ENCODE measurements around the gene ARHGAP15.
A peak's percentile ranks its signal among the peaks of the same experiment; 100 is the strongest.

Gene ARHGAP15

GRCh38 chr2:143280097-143280757, 151.0 kb downstream of the ARHGAP15 start:
- DNase-seq: no peak

GRCh38 chr2:143282684-143283083, 153.5 kb downstream of the ARHGAP15 start:
- DNase-seq: peak; percentile 26 to 28

- peak in 1 of 2 donors; percentile 26 for DNase-seq
Observed at GRCh38 chr2:143284087-143284675, 155.0 kb downstream of the ARHGAP15 start.

DNA sequence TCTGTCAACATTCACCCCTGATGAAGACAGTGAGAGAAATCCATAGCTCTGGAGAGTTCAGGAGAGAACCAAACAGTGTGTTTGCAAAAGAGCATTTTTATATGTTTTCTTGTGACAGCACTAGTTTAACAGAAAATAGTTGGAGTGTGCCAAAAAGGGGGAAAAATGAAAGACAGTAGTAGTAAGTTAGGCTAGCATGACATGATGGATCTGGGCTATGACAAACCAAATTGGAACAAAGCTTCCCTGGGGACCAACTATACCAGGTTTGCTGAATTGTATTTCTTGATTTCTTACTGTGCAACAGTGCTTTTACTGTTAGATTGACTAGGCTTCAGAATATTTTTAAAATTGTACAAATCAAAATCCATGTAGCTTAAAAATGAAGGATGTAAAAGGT, 159.8 kb downstream of the ARHGAP15 start:
- DNase-seq: no peak

- no peak for DNase-seq
Observed at GRCh38 chr2:143290221-143290620, 161.0 kb downstream of the ARHGAP15 start.

DNA sequence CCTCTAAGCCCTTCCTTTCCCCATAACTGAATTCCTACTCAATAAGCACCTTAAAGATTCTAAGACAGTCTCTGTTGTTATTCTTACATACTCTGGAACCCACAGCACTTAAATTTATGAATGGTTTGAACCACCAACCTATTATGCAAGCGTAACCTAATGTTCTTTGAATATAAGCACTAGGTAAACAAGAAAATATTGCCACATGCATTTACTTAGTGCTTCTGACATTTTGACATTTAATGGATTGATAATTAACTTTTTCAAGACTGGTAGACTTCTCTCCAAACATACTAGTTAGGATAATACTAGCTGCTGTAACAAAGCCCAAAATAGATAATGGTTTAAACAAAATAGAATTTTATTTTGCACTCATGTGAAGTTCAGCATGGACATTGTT, 164.8 kb downstream of the ARHGAP15 start:
- no peak for DNase-seq

DNA sequence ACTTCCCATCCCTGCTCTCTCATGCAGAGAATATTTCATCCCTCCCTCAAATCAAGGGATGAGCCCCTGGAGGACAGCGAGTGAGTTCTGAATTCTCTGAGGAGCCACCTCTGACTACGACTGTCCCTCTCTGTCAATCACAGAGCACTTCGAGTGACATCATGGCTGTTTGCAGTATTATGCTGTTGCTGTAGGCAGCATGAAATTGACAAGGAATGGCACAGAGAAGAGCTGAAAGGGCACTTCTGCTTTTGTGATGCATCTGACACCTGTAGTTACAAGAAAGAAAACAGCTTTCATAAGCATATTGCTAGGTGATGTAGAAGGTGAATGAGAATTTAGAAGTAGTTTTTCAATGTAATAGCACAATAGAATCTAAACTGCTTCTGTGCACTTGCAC, 166.9 kb downstream of the ARHGAP15 start:
- DNase-seq: no peak

DNA sequence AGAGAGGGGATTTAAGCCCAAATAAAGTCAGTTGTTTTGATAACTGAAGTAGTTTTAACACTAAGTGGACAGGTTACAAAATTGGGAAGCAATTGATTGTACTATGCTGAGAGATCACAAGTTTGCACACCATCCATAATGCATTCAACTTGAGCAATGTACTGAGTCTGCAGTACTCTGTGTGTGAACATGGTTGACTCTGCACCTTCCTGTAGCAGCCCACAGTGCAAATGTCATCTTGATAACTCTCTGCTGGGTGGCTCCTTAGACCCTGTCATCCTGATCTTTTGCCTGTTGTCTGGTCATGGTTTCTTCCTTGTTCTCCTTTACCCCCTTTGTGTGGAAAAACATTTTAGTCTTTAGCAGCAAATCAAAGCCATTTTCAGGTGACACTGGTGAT, 168.0 kb downstream of the ARHGAP15 start:
- no peak for DNase-seq

DNA sequence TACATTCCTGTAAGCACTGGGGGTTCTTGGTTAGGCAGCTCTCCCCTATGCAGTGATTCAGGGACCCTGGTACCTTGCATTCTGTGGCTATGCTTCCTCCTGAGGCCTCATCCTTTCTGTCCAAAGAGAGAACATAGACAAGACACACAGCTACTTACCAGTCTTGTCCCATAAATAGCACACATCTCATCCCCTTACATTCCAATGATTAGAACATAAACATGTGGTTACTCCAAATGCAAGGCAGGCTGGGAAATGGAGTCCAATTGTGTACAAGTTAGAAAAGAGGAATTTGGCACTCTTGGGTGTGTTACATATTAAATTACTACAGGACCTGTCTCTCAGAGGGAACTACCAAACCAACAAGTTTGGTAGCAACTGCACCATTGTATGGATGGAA, 171.3 kb downstream of the ARHGAP15 start:
- no peak for DNase-seq

DNA sequence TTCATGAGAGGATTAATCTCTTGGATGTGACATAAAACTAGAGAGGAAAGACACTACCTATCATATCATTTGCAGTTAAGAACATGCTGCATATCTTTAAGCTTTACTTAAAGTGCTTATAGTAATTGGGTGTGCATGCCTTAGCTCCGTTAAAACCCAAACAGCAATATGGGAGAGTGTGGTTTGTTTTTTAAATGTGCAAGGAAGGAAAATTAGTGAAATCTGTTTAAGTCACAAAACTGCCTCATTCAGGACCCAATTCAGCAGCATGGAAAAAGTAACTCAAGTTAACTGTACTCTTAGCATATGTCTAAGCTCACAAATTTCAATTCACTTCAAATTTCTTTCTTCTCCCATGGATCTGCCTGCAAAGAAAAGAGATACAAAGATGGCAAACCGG, 182.2 kb downstream of the ARHGAP15 start:
- no peak for DNase-seq

DNA sequence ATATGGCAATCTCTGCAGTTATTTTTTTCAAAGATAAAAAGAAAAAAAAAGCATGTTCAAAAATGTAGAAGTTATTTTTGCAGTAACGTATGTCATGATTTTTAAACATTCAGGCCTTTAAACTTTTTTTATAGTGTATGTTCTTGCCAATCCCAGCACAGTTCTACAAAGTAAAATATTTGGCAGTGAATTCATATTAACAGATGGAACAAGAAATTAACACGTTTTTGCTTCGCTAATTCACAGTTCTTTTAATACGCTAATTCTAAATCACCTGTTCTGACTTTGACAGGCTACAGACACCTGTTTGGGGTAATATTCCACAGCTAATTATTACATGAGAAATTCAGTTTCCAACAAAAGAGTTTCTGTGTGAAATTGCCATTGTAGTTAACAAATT, 183.2 kb downstream of the ARHGAP15 start:
- DNase-seq: no peak

DNA sequence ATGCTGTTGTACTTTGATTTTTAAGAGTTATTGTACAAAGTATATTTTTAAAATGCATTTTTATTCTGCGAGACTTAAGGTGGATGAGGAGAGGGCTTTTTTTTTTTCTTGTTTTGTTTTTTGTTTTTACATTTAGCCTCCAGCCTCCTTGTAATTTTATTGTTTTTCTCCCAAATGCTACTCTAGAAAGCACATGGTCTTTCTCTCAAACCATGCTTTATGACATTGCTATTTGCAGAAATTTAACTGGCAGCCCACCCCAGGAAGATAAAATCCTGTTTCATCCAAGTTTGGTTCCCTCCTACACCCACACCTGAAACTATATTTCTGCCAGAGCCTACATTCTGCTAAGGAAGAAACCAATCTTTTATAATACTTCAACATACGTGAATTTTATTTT, 184.6 kb downstream of the ARHGAP15 start:
- DNase-seq: no peak

GRCh38 chr2:143321994-143322393, 192.8 kb downstream of the ARHGAP15 start:
- no peak for DNase-seq

DNA sequence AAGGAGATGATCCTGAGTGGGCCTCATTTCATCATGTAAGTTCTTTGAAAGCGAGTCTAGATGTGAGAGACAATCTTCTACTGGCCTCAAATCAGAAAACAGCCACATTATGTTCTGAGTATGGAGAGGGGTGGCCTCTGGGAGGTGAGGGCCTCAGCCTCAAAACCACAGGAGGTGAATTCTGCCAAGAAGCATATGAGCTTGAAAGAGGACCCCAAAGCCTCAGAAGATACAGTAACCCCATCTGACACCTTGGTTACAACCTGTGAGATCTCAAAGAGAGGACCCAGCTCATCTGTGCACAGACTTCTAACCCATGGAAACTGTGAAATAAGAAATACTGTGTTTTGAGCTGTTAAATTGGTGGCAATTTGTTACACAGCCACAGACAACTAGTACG, 200.1 kb downstream of the ARHGAP15 start:
- DNase-seq: no peak

DNA sequence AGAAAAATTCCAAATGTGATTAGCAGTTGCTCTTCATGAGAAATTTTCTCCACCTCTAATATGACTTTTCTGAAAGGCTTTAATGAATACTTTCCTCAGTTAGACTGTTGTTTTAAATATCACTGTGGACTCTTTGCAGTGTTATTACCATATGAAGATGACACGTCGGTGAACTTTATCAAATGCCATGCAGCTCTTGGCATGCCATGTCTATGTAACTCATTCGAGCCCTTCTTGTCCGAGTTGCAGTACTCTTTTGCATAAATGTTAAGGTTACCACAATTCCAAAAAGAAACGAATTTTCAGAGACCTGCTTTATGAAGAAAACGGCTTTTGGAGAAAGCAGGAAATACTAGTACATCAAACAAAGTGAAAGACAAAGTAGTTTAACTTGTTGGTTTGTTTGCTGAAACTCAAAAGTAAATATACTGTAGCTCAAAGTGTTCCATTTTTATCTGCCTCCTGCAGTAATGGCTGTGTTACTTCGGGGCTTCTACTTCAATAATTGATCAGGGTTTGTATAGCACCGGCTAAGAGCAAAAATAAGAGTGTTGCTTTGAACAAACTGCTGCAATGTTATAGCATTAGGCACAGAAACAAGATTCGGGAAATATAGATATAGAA, 204.1 kb downstream of the ARHGAP15 start:
- DNase-seq: no peak

DNA sequence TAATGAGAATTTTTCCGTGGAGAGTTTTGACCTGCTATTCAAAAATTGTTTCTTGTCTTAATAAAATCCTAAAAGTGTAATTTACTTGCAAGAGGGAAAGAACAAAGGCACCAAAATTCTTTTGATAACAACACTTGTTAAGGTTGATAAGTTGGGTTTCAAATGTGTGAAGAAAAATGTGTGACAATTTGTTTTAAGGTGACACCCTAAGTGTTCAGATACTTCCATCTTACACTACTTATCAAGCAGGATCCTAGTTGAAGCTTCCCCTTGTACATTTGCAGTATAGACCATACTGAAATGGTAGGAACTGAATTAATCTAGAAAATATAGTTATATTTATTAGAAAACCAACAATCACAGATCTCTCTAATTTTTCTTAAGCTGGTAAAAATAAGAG, 204.6 kb downstream of the ARHGAP15 start:
- no peak for DNase-seq

DNA sequence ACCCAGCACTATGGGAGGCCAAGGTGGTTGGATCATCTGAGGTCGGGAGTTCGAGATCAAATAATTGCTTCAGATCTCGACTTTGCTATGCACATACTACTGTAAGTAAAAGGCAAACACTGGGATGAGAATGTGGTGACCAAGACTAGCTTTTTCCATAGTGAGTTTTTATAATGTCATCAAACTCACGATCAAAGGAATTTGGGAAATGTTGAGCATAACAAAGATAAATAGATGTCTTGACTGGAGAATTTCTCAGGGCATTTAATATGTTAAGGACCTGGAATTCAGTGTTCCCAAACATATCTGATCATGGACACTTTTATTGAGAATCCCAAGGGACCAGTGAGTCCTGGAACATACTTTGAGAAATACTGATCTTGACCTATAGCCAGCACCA, 205.6 kb downstream of the ARHGAP15 start:
- DNase-seq: no peak

GRCh38 chr2:143336719-143337210, 207.5 kb downstream of the ARHGAP15 start:
- DNase-seq: no peak

DNA sequence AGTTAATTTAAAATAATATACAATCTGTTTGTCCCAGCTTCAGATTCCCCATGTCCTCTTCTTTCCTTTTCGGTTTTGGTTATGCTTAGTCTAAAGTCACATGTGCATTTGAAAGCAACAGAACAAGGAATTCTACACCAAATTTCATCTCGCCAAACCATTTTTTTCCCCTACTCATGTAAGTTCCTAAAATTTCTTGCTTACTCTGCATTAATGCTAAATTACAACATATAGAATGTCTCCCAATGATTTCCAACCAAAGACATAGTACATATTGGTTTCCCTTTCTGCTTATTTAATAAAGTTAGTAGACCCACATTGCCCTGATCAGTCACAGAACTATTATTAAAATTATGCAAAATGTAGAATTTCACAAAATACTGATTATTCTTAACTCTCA, 212.3 kb downstream of the ARHGAP15 start:
- no peak for DNase-seq

- DNase-seq: no peak
Observed at GRCh38 chr2:143344780-143345179, 215.6 kb downstream of the ARHGAP15 start.

DNA sequence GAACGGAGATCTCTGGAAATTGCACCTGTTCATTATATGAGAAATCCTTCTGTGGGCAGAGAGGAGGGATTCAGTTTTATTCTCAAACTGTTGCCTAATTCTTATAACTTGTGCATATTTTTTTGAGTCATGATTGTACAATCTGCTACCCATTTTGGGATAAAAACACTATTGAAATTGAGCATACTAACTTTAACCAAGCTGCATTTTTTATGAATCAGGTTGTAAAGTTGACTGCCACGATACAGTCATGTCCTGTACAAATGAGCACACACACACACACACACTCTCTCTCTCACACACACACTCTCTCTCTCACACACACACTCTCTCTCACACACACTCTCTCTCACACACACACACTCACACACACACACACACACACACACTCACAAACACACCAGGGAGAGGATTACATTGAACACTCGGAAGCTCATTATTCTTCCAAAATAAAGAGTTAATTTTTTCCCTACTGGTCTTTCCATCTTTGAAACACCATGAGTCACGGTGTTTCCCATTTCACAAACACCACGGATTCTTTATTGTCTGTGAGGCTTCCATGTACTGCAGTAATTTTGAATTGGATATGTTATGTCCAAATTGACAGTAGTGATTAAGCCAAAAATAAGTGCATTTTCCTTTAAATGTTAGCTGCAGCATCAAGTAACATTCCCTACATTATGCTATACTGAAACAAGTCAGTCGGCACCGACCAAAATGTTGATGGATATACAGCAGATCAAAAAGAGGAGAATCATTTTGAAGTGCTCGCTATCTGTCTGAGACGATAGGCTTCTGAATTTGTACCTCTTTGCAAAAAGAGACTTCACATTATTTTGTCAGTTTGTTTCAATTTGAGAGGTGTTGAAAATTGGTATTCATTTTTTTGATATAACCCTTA, 216.9 kb downstream of the ARHGAP15 start:
- DNase-seq: no peak

DNA sequence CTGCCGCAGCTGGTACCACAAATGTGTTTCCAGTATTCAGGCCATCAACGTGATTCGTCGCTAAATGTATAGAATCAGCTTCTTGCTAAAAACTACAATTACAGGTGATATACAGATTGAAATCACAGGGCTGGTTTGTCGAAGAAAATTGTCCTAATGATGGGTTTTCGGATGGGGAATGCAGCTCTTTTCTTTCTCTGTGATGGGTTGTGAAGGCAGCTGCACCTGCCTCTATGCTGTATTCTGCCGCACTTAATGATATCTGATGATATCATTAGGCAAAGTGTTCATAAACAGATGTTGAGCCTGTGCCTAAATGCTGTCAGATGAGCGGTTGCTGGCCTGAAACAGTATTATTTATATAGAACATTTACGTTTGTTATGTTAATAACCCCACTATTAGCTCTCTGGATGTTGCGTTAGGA, 218.1 kb downstream of the ARHGAP15 start:
- no peak for DNase-seq

DNA sequence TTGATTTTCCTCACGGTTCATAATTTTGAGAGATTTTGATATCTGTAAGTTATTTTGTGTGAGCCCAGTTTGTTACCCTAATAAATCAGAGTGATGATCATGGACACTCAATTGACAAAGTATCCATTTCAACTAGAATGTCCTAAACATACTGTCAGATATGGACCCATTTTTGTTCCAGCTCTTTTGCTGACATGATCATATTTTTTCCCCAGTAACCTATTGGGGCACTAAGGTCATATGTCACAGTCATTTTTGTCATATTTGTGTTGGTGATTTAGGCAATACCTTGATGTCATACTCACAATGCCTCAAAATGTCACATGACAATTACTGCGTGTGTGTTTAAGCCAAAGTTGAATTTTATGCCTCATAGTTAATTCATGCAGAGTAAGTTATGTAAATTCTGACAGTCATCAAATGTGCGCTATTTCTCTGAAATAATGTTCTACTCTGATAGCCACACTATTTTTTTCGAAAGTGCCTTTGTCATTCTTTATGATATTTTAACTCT, 218.7 kb downstream of the ARHGAP15 start:
- no peak for DNase-seq
